ENCODE measurements around the gene NPIPA5.
"Not testable (repeated sequence)": the region's sequence is repeated elsewhere in the genome, so short reads cannot be mapped to it uniquely, and the experiment has no call there.

DNA sequence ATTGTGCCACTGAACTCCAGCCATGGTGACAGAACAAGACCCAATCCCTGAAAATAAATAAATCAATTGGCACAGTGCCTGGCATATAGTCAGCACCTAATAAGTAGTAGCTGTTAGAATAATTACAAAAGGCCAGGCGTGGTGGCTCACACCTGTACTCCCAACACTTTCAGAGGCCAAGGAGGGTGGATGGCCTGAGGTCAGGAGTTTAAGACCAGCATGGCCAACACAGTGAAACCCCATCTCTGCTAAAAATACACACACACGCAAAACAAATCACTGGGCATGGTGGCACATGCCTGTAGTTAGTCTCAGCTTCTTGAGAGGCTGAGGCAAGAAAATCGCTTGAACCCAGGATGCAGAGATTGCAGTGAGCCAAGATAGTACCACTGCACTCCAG is 25.2 kb downstream of the NPIPA5 start:
- not testable (repeated sequence) for TF ChIP-seq MAFK (conservative IDR thresholded peaks at IDR 0.05 in 1 of 2, IDR thresholded peaks at IDR 0.05 in 1 of 2; ENCODE audit: low read length in 2 of 2)
- TF ChIP-seq, protein P1, sequence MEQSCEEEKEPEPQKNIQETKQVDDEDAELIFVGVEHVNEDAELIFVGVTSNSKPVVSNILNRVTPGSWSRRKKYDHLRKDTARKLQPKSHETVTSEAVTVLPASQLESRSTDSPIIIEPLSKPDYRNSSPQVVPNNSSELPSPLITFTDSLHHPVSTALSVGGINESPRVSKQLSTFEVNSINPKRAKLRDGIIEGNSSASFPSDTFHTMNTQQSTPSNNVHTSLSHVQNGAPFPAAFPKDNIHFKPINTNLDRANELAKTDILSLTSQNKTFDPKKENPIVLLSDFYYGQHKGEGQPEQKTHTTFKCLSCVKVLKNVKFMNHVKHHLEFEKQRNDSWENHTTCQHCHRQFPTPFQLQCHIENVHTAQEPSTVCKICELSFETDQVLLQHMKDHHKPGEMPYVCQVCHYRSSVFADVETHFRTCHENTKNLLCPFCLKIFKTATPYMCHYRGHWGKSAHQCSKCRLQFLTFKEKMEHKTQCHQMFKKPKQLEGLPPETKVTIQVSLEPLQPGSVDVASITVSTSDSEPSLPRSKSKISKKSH (CRISPR knock-in tag; IDR thresholded peaks at IDR 0.05; ENCODE audit: borderline replicate concordance): not testable (repeated sequence)

Measured in HepG2 (cell line).